GM04503 (cell line): ENCODE measurements around the gene MYL11.

Source experiments
- DNase-seq: peaks from one replicate; pipeline ENCODE4 v3.0.0-alpha.2; 2012; ENCODE audit warnings: low read depth

The MYL11 gene

GRCh38 chr16:30354423-30355143, 20.0 kb upstream of the MYL11 start:
- DNase-seq, result no peak

- peak; percentile 99 for DNase-seq
These were observed 19.3 kb upstream of the MYL11 start, which contains the start of gene CD2BP2 for GRCh38 chr16:30355144-30355953. Gene CD2BP2, minus strand, starts transcription at chr16:30355308. Its CDS starts 627 bp downstream, at chr16:30354681.

- DNase-seq, result no peak
These were observed 18.7 kb upstream of the MYL11 start for GRCh38 chr16:30355954-30356308.

- DNase-seq, result no peak
These were observed 18.1 kb upstream of the MYL11 start for GRCh38 chr16:30356401-30357084.

- DNase-seq, result no peak
These were observed 17.4 kb upstream of the MYL11 start for GRCh38 chr16:30357085-30357714.

GRCh38 chr16:30357715-30358576, 16.7 kb upstream of the MYL11 start:
- DNase-seq, result no peak

GRCh38 chr16:30358577-30358936, 16.0 kb upstream of the MYL11 start:
- DNase-seq, result no peak

- no peak for DNase-seq
These were observed 15.4 kb upstream of the MYL11 start for GRCh38 chr16:30358990-30359870.

GRCh38 chr16:30359871-30360170, 14.8 kb upstream of the MYL11 start:
- no peak for DNase-seq

GRCh38 chr16:30361180-30361579, 13.4 kb upstream of the MYL11 start:
- DNase-seq, result no peak

- DNase-seq, result no peak
These were observed 9.4 kb upstream of the MYL11 start for GRCh38 chr16:30365200-30365599.

- no peak for DNase-seq
These were observed 8.1 kb upstream of the MYL11 start for GRCh38 chr16:30366511-30366910.

- no peak for DNase-seq
These were observed 7.1 kb upstream of the MYL11 start for GRCh38 chr16:30367349-30368009.

GRCh38 chr16:30368122-30368791, 6.3 kb upstream of the MYL11 start:
- no peak for DNase-seq

- no peak for DNase-seq
These were observed 5.9 kb upstream of the MYL11 start for GRCh38 chr16:30368792-30369090.

GRCh38 chr16:30369091-30369937, 5.3 kb upstream of the MYL11 start:
- no peak for DNase-seq

GRCh38 chr16:30369938-30370455, 4.6 kb upstream of the MYL11 start:
- DNase-seq, result no peak

GRCh38 chr16:30370456-30371247, 4.0 kb upstream of the MYL11 start, which contains the start of gene TBC1D10B:
Gene TBC1D10B, minus strand, starts transcription at chr16:30370494. Its CDS starts 311 bp downstream, at chr16:30370183.
- peak; percentile 100 for DNase-seq
